ENCODE data around the gene GAL. TPM values are rescaled to one million over a fixed set of nuclear protein-coding genes. Genes with fewer than 3 reads are reported as not detected.
A peak's percentile ranks its signal among the peaks of the same experiment; 100 is the strongest.

The GAL gene
- total RNA-seq, 2 donors from 2014 or later: 1.1 TPM; not detected in 1

GRCh38 chr11:68721075-68721474 lies 36.7 kb downstream of the GAL start:
- Mint-ChIP-seq H3K9me3 (no peaks in the 10 kb centered on the region), H3K4me1 (ENCODE audit: low read depth in 2 of 2) (no peaks in the 10 kb centered on the region), H3K36me3 (no peaks in the 10 kb centered on the region), H3K4me3 (no peak overlapping the region), H3K27ac (no peak overlapping the region), H3K27me3 (peaks cover 27 to 38% of the 10 kb centered on the region in 2 donors)
- ATAC-seq: no peak
- DNase-seq (ENCODE audit: low spot score): no peak

- Mint-ChIP-seq H3K27me3 (peaks cover 27 to 36% of the 10 kb centered on the region in 2 donors), H3K4me1 (ENCODE audit: low read depth in 2 of 2) (no peaks in the 10 kb centered on the region), H3K27ac (no peak overlapping the region), H3K36me3 (no peaks in the 10 kb centered on the region), H3K4me3 (no peak overlapping the region), H3K9me3 (no peaks in the 10 kb centered on the region)
- DNase-seq (ENCODE audit: low spot score) (no peak), ATAC-seq (no peak)
These were observed 37.8 kb downstream of the GAL start for GRCh38 chr11:68722143-68722542.

GRCh38 chr11:68724293-68724692 lies 39.9 kb downstream of the GAL start:
- ATAC-seq (no peak), DNase-seq (ENCODE audit: low spot score) (no peak)
- H3K27ac Mint-ChIP-seq: no peak overlapping the region
- no peaks in the 10 kb centered on the region for H3K9me3 Mint-ChIP-seq
- H3K4me1 Mint-ChIP-seq (ENCODE audit: low read depth in 2 of 2): no peaks in the 10 kb centered on the region
- no peaks in the 10 kb centered on the region for H3K36me3 Mint-ChIP-seq
- H3K4me3 Mint-ChIP-seq: no peak overlapping the region
- peaks cover 27% of the 10 kb centered on the region in 2 donors for H3K27me3 Mint-ChIP-seq

- no peak for ATAC-seq
- Mint-ChIP-seq H3K27me3 (peaks cover 0 to 15% of the 10 kb centered on the region in 2 donors), H3K36me3 (no peaks in the 10 kb centered on the region), H3K27ac (no peak overlapping the region), H3K9me3 (no peaks in the 10 kb centered on the region), H3K4me3 (no peak overlapping the region), H3K4me1 (ENCODE audit: low read depth in 2 of 2) (no peaks in the 10 kb centered on the region)
- no peak for DNase-seq (ENCODE audit: low spot score)
These were observed 43.4 kb downstream of the GAL start for GRCh38 chr11:68727783-68728182.

GRCh38 chr11:68734111-68734510 lies 49.8 kb downstream of the GAL start:
- ATAC-seq (no peak), DNase-seq (ENCODE audit: low spot score) (no peak)
- Mint-ChIP-seq H3K9me3 (no peaks in the 10 kb centered on the region), H3K36me3 (no peaks in the 10 kb centered on the region), H3K27ac (no peak overlapping the region), H3K4me1 (ENCODE audit: low read depth in 2 of 2) (no peaks in the 10 kb centered on the region), H3K27me3 (peaks cover 0 to 8% of the 10 kb centered on the region in 2 donors), H3K4me3 (no peak overlapping the region)

GRCh38 chr11:68735125-68735524 lies 50.8 kb downstream of the GAL start:
- ATAC-seq (peak; percentile 24 to 50), DNase-seq (ENCODE audit: low spot score) (no peak)
- H3K27ac Mint-ChIP-seq: no peak overlapping the region
- no peak overlapping the region for H3K4me3 Mint-ChIP-seq
- H3K27me3 Mint-ChIP-seq: peaks cover 0 to 8% of the 10 kb centered on the region in 2 donors
- no peaks in the 10 kb centered on the region for H3K4me1 Mint-ChIP-seq (ENCODE audit: low read depth in 2 of 2)
- H3K36me3 Mint-ChIP-seq: no peaks in the 10 kb centered on the region
- H3K9me3 Mint-ChIP-seq: no peaks in the 10 kb centered on the region

GRCh38 chr11:68735646-68736045 lies 51.3 kb downstream of the GAL start:
- Mint-ChIP-seq H3K4me3 (no peak overlapping the region), H3K27ac (no peak overlapping the region), H3K4me1 (ENCODE audit: low read depth in 2 of 2) (no peaks in the 10 kb centered on the region), H3K36me3 (no peaks in the 10 kb centered on the region), H3K27me3 (peaks cover 0 to 8% of the 10 kb centered on the region in 2 donors), H3K9me3 (no peaks in the 10 kb centered on the region)
- ATAC-seq (peak in 1 of 2 donors; percentile 25), DNase-seq (ENCODE audit: low spot score) (no peak)

Other genes with a start within 250 kb of the GAL start
- 100 to 1,000 TPM; 188 to 189 TPM for gene PPP6R3, start 223.8 kb upstream of the GAL start, total RNA-seq
- 1 to 10 TPM in 1 of 2 donors, under 1 TPM in 1; 0.98 to 4.9 TPM for gene TESMIN, start 67.0 kb downstream of the GAL start, total RNA-seq
- gene CPT1A, start 157.4 kb downstream of the GAL start, total RNA-seq: 10 to 100 TPM; 26.7 to 32.3 TPM
- gene MRPL21, start 219.3 kb downstream of the GAL start, total RNA-seq: 100 to 1,000 TPM in 1 of 2 donors, 10 to 100 TPM in 1; 57.6 to 108 TPM
- gene IGHMBP2, start 219.3 kb downstream of the GAL start, total RNA-seq: 10 to 100 TPM; 32.8 to 62.9 TPM

All from natural killer cell treated with Interleukin-12 subunit alpha and Interleukin-12 subunit beta and Interleukin-15 and Interleukin-18, amount 100 ng/mL, for 72 hours (primary cell).